Caco-2 (cell line): ENCODE data around the gene COL24A1. TPM values are rescaled to one million over a fixed set of nuclear protein-coding genes. Genes with fewer than 3 reads are reported as not detected.
"Not testable (repeated sequence)": the region's sequence is repeated elsewhere in the genome, so short reads cannot be mapped to it uniquely, and the experiment has no call there.

ENCODE experiments used
- BruUV-seq: library from RNA; stranded (reverse); fragments of 400-500 nt; replicated peaks from 2 replicates; lab custom pipeline; 2021; lab: Mats Ljungman, UMichigan
- CTCF ChIA-PET: fragments of 300-600 bp; sonication (Branson Sonifier 250); formaldehyde crosslinking; loops from one replicate; lab custom pipeline; 2022; ENCODE audit warnings: antibody characterized with exemption; lab: Charles Lee
- POLR2A ChIA-PET: fragments of 300-600 bp; sonication (Branson Sonifier 250); formaldehyde crosslinking; loops from one replicate; lab custom pipeline; 2022; ENCODE audit warnings: antibody characterized with exemption; lab: Charles Lee
- DNase-seq, 2 experiments: peaks; one replicate each; pipeline versions ENCODE4 v3.0.0 to v3.0.0-alpha.2; 2020 to 2022
- H3K27me3 ChIP-seq: replicated peaks from 2 replicates; pipeline ENCODE4 v1.6.0; 2011; ENCODE audit warnings: low read length; ENCODE audit not compliant: control insufficient read depth, insufficient read depth
- H3K36me3 ChIP-seq: 2 replicates; pipeline ENCODE4 v1.5.1; 2011; ENCODE audit warnings: low read length; ENCODE audit not compliant: control insufficient read depth, insufficient read depth
- H3K4me1 ChIP-seq: fragments of 250-450 bp; sonication (Bioruptor Pico); 2 replicates; pipeline ENCODE4 v1.5.1; 2020; ENCODE audit warnings: mild to moderate bottlenecking
- H3K4me3 ChIP-seq: 2 replicates; pipeline ENCODE4 v1.5.1; 2011; ENCODE audit warnings: low read depth, mild to moderate bottlenecking, control low read depth, low read length
- H3K9me3 ChIP-seq: fragments of 250-450 bp; sonication (Bioruptor Pico); 2 replicates; pipeline ENCODE4 v1.5.1; 2020; ENCODE audit warnings: mild to moderate bottlenecking, moderate library complexity
- H3K27ac Mint-ChIP-seq: one replicate; pipeline ENCODE4 v1.8.0; 2022; ENCODE audit warnings: mixed read lengths; ENCODE audit not compliant: unreplicated experiment
- H3K27me3 Mint-ChIP-seq: one replicate; pipeline ENCODE4 v1.8.0; 2022; ENCODE audit warnings: mixed read lengths; ENCODE audit not compliant: insufficient read depth, unreplicated experiment
- H3K36me3 Mint-ChIP-seq: one replicate; pipeline ENCODE4 v1.8.0; 2022; ENCODE audit warnings: mild to moderate bottlenecking, mixed read lengths; ENCODE audit not compliant: insufficient read depth, unreplicated experiment
- H3K4me1 Mint-ChIP-seq: one replicate; pipeline ENCODE4 v1.8.0; 2022; ENCODE audit warnings: low read depth, mixed read lengths; ENCODE audit not compliant: unreplicated experiment
- H3K4me3 Mint-ChIP-seq: one replicate; pipeline ENCODE4 v1.8.0; 2022; ENCODE audit warnings: mild to moderate bottlenecking, moderate library complexity, mixed read lengths; ENCODE audit not compliant: unreplicated experiment
- H3K9me3 Mint-ChIP-seq: one replicate; pipeline ENCODE4 v1.8.0; 2022; ENCODE audit warnings: mixed read lengths; ENCODE audit not compliant: unreplicated experiment
- intact Hi-C: fragments of 100-400 bp; cut with micrococcal nuclease; formaldehyde crosslinking; loops from one replicate; pipeline ENCODE4 v1.10.0; 2022; ENCODE audit not compliant: unreplicated experiment
- total RNA-seq: library from RNA; stranded (reverse); gene quantifications from 2 replicates; pipeline ENCODE4 v1.2.3, GENCODE V29; 2022
- TF ChIP-seq, protein P1 (sequence below), 2 experiments: fragments of 200-600 bp in 1 of 2; IDR thresholded peaks; 1 replicate in 1 of 2; 2 replicates in 1 of 2; pipeline versions ENCODE4 v1.5.1 to v1.8.0; 2011 to 2022; ENCODE audit warnings: antibody characterized with exemption in 1 of 2, control low read depth in 1 of 2, inconsistent platforms in 1 of 2, low read depth in 1 of 2, low read length in 1 of 2, mild to moderate bottlenecking in 1 of 2, moderate library complexity in 1 of 2; ENCODE audit not compliant: insufficient read depth in 1 of 2, severe bottlenecking in 1 of 2, unreplicated experiment in 1 of 2

Gene COL24A1
- total RNA-seq, 1 experiment from 2014 or later = 0.07 TPM

GRCh38 chr1:85957760-85958159 lies 198.8 kb downstream of the COL24A1 start:
- no peaks in the 10 kb centered on the region for H3K36me3 ChIP-seq
- H3K9me3 ChIP-seq = no peaks in the 10 kb centered on the region
- no peaks in the 10 kb centered on the region for H3K9me3 Mint-ChIP-seq
- H3K27me3 Mint-ChIP-seq = no peaks in the 10 kb centered on the region
- intact Hi-C loops = no loop called here
- no peak for DNase-seq
- H3K4me1 ChIP-seq = no peaks in the 10 kb centered on the region
- ChIA-PET POLR2A (no interaction called here), CTCF (no interaction called here)
- no peak overlapping the region for H3K4me3 ChIP-seq
- BruUV-seq = no TSS peak
- no peaks in the 10 kb centered on the region for H3K36me3 Mint-ChIP-seq
- no peaks in the 10 kb centered on the region for H3K27me3 ChIP-seq
- H3K27ac Mint-ChIP-seq = no peak overlapping the region
- TF ChIP-seq, protein P1, sequence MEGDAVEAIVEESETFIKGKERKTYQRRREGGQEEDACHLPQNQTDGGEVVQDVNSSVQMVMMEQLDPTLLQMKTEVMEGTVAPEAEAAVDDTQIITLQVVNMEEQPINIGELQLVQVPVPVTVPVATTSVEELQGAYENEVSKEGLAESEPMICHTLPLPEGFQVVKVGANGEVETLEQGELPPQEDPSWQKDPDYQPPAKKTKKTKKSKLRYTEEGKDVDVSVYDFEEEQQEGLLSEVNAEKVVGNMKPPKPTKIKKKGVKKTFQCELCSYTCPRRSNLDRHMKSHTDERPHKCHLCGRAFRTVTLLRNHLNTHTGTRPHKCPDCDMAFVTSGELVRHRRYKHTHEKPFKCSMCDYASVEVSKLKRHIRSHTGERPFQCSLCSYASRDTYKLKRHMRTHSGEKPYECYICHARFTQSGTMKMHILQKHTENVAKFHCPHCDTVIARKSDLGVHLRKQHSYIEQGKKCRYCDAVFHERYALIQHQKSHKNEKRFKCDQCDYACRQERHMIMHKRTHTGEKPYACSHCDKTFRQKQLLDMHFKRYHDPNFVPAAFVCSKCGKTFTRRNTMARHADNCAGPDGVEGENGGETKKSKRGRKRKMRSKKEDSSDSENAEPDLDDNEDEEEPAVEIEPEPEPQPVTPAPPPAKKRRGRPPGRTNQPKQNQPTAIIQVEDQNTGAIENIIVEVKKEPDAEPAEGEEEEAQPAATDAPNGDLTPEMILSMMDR (IDR thresholded peaks at IDR 0.05; ENCODE audit: insufficient read depth in 1 of 2, low read depth in 1 of 2, low read length in 1 of 2, severe bottlenecking in 1 of 2, unreplicated experiment in 1 of 2) = no peak
- H3K4me1 Mint-ChIP-seq = no peaks in the 10 kb centered on the region
- H3K4me3 Mint-ChIP-seq = no peak overlapping the region

- H3K4me3 ChIP-seq, H3K36me3 Mint-ChIP-seq, H3K27me3 ChIP-seq, DNase-seq, BruUV-seq, H3K27ac Mint-ChIP-seq, H3K27me3 Mint-ChIP-seq, H3K4me1 ChIP-seq, intact Hi-C loops, H3K4me3 Mint-ChIP-seq, CTCF ChIA-PET, POLR2A ChIA-PET, H3K9me3 ChIP-seq, H3K9me3 Mint-ChIP-seq, H3K4me1 Mint-ChIP-seq, H3K36me3 ChIP-seq: not testable (repeated sequence)
Measured at GRCh38 chr1:85955218-85955617, 201.4 kb downstream of the COL24A1 start.

DNA sequence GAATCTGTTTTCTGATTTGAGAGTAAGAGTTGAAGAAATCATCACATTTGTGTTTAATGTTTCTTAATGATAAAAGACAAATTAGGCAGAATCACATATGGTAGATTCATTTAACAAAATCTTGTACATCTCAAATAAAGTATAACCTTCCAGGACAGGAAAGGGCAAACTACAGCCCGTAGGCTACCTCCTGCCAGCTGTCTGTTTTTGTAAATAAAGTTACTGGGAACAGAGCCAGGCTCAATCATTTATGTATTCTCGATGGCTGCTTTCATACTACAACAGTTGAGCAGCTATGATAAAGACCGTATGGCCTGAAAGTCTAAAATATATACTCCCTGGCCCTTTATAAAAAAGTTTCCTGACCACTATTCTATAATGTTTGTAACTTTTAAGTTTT lies 204.1 kb downstream of the COL24A1 start:
- no peaks in the 10 kb centered on the region for H3K36me3 Mint-ChIP-seq
- H3K4me3 Mint-ChIP-seq = no peak overlapping the region
- no TSS peak for BruUV-seq
- H3K27ac Mint-ChIP-seq = no peak overlapping the region
- Histone ChIP-seq H3K27me3 (no peaks in the 10 kb centered on the region), H3K4me1 (no peaks in the 10 kb centered on the region), H3K4me3 (no peak overlapping the region), H3K36me3 (no peaks in the 10 kb centered on the region), H3K9me3 (no peaks in the 10 kb centered on the region)
- intact Hi-C loops = no loop called here
- TF ChIP-seq, protein P1 (IDR thresholded peaks at IDR 0.05; ENCODE audit: insufficient read depth in 1 of 2, low read depth in 1 of 2, low read length in 1 of 2, severe bottlenecking in 1 of 2, unreplicated experiment in 1 of 2) = no peak
- no peaks in the 10 kb centered on the region for H3K9me3 Mint-ChIP-seq
- POLR2A ChIA-PET = no interaction called here
- DNase-seq = no peak
- CTCF ChIA-PET = no interaction called here
- H3K4me1 Mint-ChIP-seq = no peaks in the 10 kb centered on the region
- H3K27me3 Mint-ChIP-seq = no peaks in the 10 kb centered on the region

DNA sequence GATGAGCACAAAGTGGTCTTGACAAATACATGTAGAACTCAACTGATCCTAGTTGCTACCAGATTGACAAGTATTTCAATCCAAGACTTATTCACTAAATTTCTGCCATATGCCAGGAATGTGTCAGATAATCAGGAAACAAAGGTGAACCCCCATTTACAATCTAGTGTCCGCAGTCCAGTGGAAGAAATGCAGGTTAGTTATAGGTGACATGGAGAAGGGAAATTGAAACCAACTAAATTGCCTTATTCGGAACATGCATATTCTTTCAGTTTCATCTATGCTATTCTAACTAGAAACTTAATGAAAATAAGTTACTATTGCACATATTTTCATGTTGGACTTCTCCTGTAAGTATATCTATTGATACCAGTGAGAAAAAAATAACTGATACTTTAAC lies 209.4 kb downstream of the COL24A1 start:
- no peaks in the 10 kb centered on the region for H3K36me3 ChIP-seq
- no peaks in the 10 kb centered on the region for H3K4me1 ChIP-seq
- H3K4me3 Mint-ChIP-seq = no peak overlapping the region
- no peaks in the 10 kb centered on the region for H3K36me3 Mint-ChIP-seq
- CTCF ChIA-PET = no interaction called here
- TF ChIP-seq, protein P1 (IDR thresholded peaks at IDR 0.05; ENCODE audit: insufficient read depth in 1 of 2, low read depth in 1 of 2, low read length in 1 of 2, severe bottlenecking in 1 of 2, unreplicated experiment in 1 of 2) = no peak
- H3K9me3 ChIP-seq = no peaks in the 10 kb centered on the region
- no peak overlapping the region for H3K27ac Mint-ChIP-seq
- no peaks in the 10 kb centered on the region for H3K4me1 Mint-ChIP-seq
- H3K27me3 Mint-ChIP-seq = no peaks in the 10 kb centered on the region
- intact Hi-C loops = no loop called here
- POLR2A ChIA-PET = no interaction called here
- BruUV-seq = no TSS peak
- H3K4me3 ChIP-seq = no peak overlapping the region
- no peaks in the 10 kb centered on the region for H3K9me3 Mint-ChIP-seq
- DNase-seq = no peak
- H3K27me3 ChIP-seq = no peaks in the 10 kb centered on the region
